Activated gamma-delta T cell (primary cell): ENCODE measurements around the gene COL13A1.

Experiments
- DNase-seq: peaks from one replicate; lab custom pipeline; 2025; lab: John Stamatoyannopoulos, UW

The COL13A1 gene

GRCh38 chr10:69885379-69886013 lies 83.8 kb downstream of the COL13A1 start:
- DNase-seq: no peak

- no peak for DNase-seq
These were observed 87.3 kb downstream of the COL13A1 start for GRCh38 chr10:69888882-69889584.

GRCh38 chr10:69890065-69890847 lies 88.5 kb downstream of the COL13A1 start:
- no peak for DNase-seq

- no peak for DNase-seq
These were observed 89.4 kb downstream of the COL13A1 start for GRCh38 chr10:69891057-69891617.

- no peak for DNase-seq
These were observed 90.7 kb downstream of the COL13A1 start for GRCh38 chr10:69892406-69892805.

GRCh38 chr10:69892816-69893215 lies 91.1 kb downstream of the COL13A1 start:
- DNase-seq: no peak

GRCh38 chr10:69893271-69893900 lies 91.7 kb downstream of the COL13A1 start:
- no peak for DNase-seq

GRCh38 chr10:69894156-69894555 lies 92.5 kb downstream of the COL13A1 start:
- DNase-seq: no peak

GRCh38 chr10:69895759-69896158 lies 94.1 kb downstream of the COL13A1 start:
- DNase-seq: no peak

- no peak for DNase-seq
These were observed 95.0 kb downstream of the COL13A1 start for GRCh38 chr10:69896606-69897231.

GRCh38 chr10:69897432-69897831 lies 95.7 kb downstream of the COL13A1 start:
- DNase-seq: no peak

- DNase-seq: no peak
These were observed 96.3 kb downstream of the COL13A1 start for GRCh38 chr10:69897999-69898398.

- no peak for DNase-seq
These were observed 96.8 kb downstream of the COL13A1 start for GRCh38 chr10:69898524-69898923.

GRCh38 chr10:69898941-69899340 lies 97.2 kb downstream of the COL13A1 start:
- no peak for DNase-seq

- DNase-seq: no peak
These were observed 98.3 kb downstream of the COL13A1 start for GRCh38 chr10:69899727-69900595.

- no peak for DNase-seq
These were observed 99.3 kb downstream of the COL13A1 start for GRCh38 chr10:69901022-69901421.

GRCh38 chr10:69901628-69902505 lies 100.2 kb downstream of the COL13A1 start:
- no peak for DNase-seq

GRCh38 chr10:69902835-69903535 lies 101.3 kb downstream of the COL13A1 start:
- DNase-seq: no peak

- no peak for DNase-seq
These were observed 102.8 kb downstream of the COL13A1 start for GRCh38 chr10:69904533-69904932.
